Measurements from ENCODE around the gene SPEG.

GRCh38 chr2:219405958-219406860 lies 28.4 kb upstream of the SPEG start:
- TF ChIP-seq CBX3 (IDR thresholded peaks at IDR 0.05; ENCODE audit: low read depth) (no peak), EGR1 (IDR thresholded peaks at IDR 0.05; ENCODE audit: low read depth) (no peak), CTCF (IDR thresholded peaks at IDR 0.05 in 2 of 3, conservative IDR thresholded peaks at IDR 0.05 in 1 of 3; ENCODE audit: borderline replicate concordance in 1 of 3, insufficient read depth in 1 of 3, low read depth in 2 of 3, low read length in 2 of 3) (no peak), ZFX (IDR thresholded peaks at IDR 0.05) (no peak), POLR2AphosphoS5 (IDR thresholded peaks at IDR 0.05; ENCODE audit: low read depth, low read length) (no peak)
